ENCODE measurements around the gene PPP2R5A. TPM values are rescaled to one million over a fixed set of nuclear protein-coding genes. Genes with fewer than 3 reads are reported as not detected.

Gene PPP2R5A
- total RNA-seq (2021) = 22.0 and 22.2 TPM in 2 replicates
- long read RNA-seq, partial matches to known transcripts = 0 of 4 reads
- long read RNA-seq, other reads (novel, unspliced or antisense) = 0 of 4 reads

GRCh38 chr1:212284744-212285684, at the start of gene PPP2R5A:
Gene PPP2R5A, plus strand, starts transcription at chr1:212285410. Its CDS starts 701 bp downstream, at chr1:212286111.
- Histone ChIP-seq H4K91ac (ENCODE audit: insufficient read length, low read depth, low read length) (no peak within 1 kb of the TSS), H4K20me1 (ENCODE audit: control insufficient read depth, insufficient read depth, insufficient read length) (no peaks in the 10 kb centered on the region), H3K4me1 (ENCODE audit: insufficient read depth, low read length) (no peaks in the 10 kb centered on the region; the same call in 1 of the 2 replicates), H3K79me2 (ENCODE audit: insufficient read depth, low read length) (peaks cover 4% of the 10 kb centered on the region; the same call in 1 of the 2 replicates), H2BK120ac (ENCODE audit: low read depth, low read length, poor library complexity, severe bottlenecking) (no peak within 1 kb of the TSS), H4K5ac (ENCODE audit: insufficient read length, low read depth, low read length) (no peak within 1 kb of the TSS), H3K27me3 (ENCODE audit: insufficient read depth, low read length) (no peaks in the 10 kb centered on the region), H4K8ac (replicated peaks; ENCODE audit: insufficient read length, low read depth, low read length) (no peak within 1 kb of the TSS), H3K56ac (ENCODE audit: insufficient read length, low read depth, low read length) (no peak within 1 kb of the TSS), H2BK5ac (ENCODE audit: insufficient read length, low read length) (no peak within 1 kb of the TSS), H2AK5ac (ENCODE audit: insufficient read length, low read length) (no peak within 1 kb of the TSS), H2BK20ac (ENCODE audit: low read depth, low read length, poor library complexity, severe bottlenecking) (no peak within 1 kb of the TSS), H3K14ac (ENCODE audit: insufficient read depth, low read length) (peak within 1 kb of the TSS; percentile 90), H3K9ac (ENCODE audit: extremely low read depth, insufficient read length, low read length) (peak within 1 kb of the TSS; percentile 70), H2BK15ac (ENCODE audit: low read depth, low read length) (no peak within 1 kb of the TSS), H3K27ac (ENCODE audit: insufficient read length, low read depth, low read length) (no peak within 1 kb of the TSS), H3K23ac (ENCODE audit: insufficient read length, low read depth, low read length) (no peak within 1 kb of the TSS), H3T11ph (ENCODE audit: low read length) (no peak within 1 kb of the TSS), H3K18ac (ENCODE audit: insufficient read length, low read depth, low read length) (peak within 1 kb of the TSS; percentile 82), H3K4me2 (ENCODE audit: insufficient read depth, insufficient read length, low read length) (peak within 1 kb of the TSS; percentile 81), H2AFZ (ENCODE audit: low read length) (peak within 1 kb of the TSS; percentile 79), H2BK12ac (ENCODE audit: insufficient read length, low read depth, low read length) (no peak within 1 kb of the TSS), H3K79me1 (ENCODE audit: insufficient read depth, low read depth, low read length, poor library complexity, severe bottlenecking) (no peaks in the 10 kb centered on the region), H3K4ac (ENCODE audit: low read depth, low read length) (no peak within 1 kb of the TSS), H3K9me3 (ENCODE audit: control insufficient read depth, low read depth, low read length) (no peaks in the 10 kb centered on the region), H3K23me2 (ENCODE audit: insufficient read length, low read depth, low read length, poor library complexity, severe bottlenecking) (peaks cover 14% of the 10 kb centered on the region)
- Mint-ChIP-seq H3K27ac (peak within 1 kb of the TSS; percentile 89 to 99 (median 98); a peak in 6 of 7 replicates), H3K4me3 (peak within 1 kb of the TSS; percentile 87 to 94), H3K4me1 (peaks cover 27 to 29% of the 10 kb centered on the region in 2 experiments), H3K27me3 (ENCODE audit: low read depth) (no peaks in the 10 kb centered on the region), H3K36me3 (ENCODE audit: insufficient read depth in 1 of 3, low read depth in 3 of 3) (no peaks in the 10 kb centered on the region; a peak in 1 of 7 replicates), H3K9me3 (peaks cover 3% of the 10 kb centered on the region in 2 experiments; a peak in 2 of 5 replicates)
- peak; percentile 59; the same call in 2 of the 3 replicates for TF ChIP-seq CTCF (conservative IDR thresholded peaks at IDR 0.05)
- peak; percentile 99 for DNase-seq
- WGBS (ENCODE audit: extremely low coverage, insufficient read length, low lambda C conversion rate) = no CpG with 5 or more reads among the region's 92 CpGs
